Parathyroid adenoma (tissue), 2 donors: ENCODE data around the gene TMEM130.

Experiments
- H2AFZ ChIP-seq: fragments of 300-600 bp; sonication (generic); one replicate; pipeline ENCODE4 v1.7.0; 2017; ENCODE audit warnings: antibody characterized with exemption, mild to moderate bottlenecking
- H3K27ac ChIP-seq: fragments of 300-600 bp; sonication (generic); one replicate; pipeline ENCODE4 v1.7.0; 2017
- H3K27me3 ChIP-seq: fragments of 300-600 bp; sonication (generic); one replicate; pipeline ENCODE4 v1.7.0; 2017; ENCODE audit warnings: low read length; ENCODE audit not compliant: control insufficient read depth, insufficient read depth
- H3K36me3 ChIP-seq: fragments of 300-600 bp; sonication (generic); one replicate; pipeline ENCODE4 v1.7.0; 2017; ENCODE audit warnings: low read length; ENCODE audit not compliant: control insufficient read depth, insufficient read depth
- H3K4me1 ChIP-seq: fragments of 300-600 bp; sonication (generic); one replicate; pipeline ENCODE4 v1.7.0; 2017; ENCODE audit warnings: control low read depth
- H3K4me2 ChIP-seq: fragments of 300-600 bp; sonication (generic); one replicate; pipeline ENCODE4 v1.7.0; 2017; ENCODE audit warnings: low read length
- H3K4me3 ChIP-seq: fragments of 300-600 bp; sonication (generic); one replicate; pipeline ENCODE4 v1.7.0; 2017; ENCODE audit warnings: low read depth, low read length
- H3K79me2 ChIP-seq: fragments of 300-600 bp; sonication (generic); one replicate; pipeline ENCODE4 v1.7.0; 2017; ENCODE audit warnings: control low read depth
- H3K9ac ChIP-seq: fragments of 300-600 bp; sonication (generic); one replicate; pipeline ENCODE4 v1.7.0; 2017; ENCODE audit warnings: mild to moderate bottlenecking
- H3K9me3 ChIP-seq: fragments of 300-600 bp; sonication (generic); one replicate; pipeline ENCODE4 v1.7.0; 2017; ENCODE audit warnings: low read length; ENCODE audit not compliant: control insufficient read depth
- TF ChIP-seq, protein P1 (sequence below): fragments of 300-600 bp; sonication (generic); IDR thresholded peaks from one replicate; pipeline ENCODE4 v1.7.0; 2017; ENCODE audit warnings: antibody characterized with exemption, mild to moderate bottlenecking
- donor health status: primary hyperparathyroidism.

TMEM130 gene

GRCh38 chr7:98903246-98903645, 33.4 kb upstream of the TMEM130 start:
- no peak overlapping the region for H3K4me3 ChIP-seq
- H3K9ac ChIP-seq, result no peak overlapping the region
- no peaks in the 10 kb centered on the region for H3K79me2 ChIP-seq
- H3K4me1 ChIP-seq, result peaks cover 3% of the 10 kb centered on the region
- TF ChIP-seq, protein P1, sequence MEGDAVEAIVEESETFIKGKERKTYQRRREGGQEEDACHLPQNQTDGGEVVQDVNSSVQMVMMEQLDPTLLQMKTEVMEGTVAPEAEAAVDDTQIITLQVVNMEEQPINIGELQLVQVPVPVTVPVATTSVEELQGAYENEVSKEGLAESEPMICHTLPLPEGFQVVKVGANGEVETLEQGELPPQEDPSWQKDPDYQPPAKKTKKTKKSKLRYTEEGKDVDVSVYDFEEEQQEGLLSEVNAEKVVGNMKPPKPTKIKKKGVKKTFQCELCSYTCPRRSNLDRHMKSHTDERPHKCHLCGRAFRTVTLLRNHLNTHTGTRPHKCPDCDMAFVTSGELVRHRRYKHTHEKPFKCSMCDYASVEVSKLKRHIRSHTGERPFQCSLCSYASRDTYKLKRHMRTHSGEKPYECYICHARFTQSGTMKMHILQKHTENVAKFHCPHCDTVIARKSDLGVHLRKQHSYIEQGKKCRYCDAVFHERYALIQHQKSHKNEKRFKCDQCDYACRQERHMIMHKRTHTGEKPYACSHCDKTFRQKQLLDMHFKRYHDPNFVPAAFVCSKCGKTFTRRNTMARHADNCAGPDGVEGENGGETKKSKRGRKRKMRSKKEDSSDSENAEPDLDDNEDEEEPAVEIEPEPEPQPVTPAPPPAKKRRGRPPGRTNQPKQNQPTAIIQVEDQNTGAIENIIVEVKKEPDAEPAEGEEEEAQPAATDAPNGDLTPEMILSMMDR, result no peak
- no peaks in the 10 kb centered on the region for H3K36me3 ChIP-seq
- H3K9me3 ChIP-seq, result no peaks in the 10 kb centered on the region
- H3K27ac ChIP-seq, result no peak overlapping the region
- H2AFZ ChIP-seq, result no peak overlapping the region
- H3K4me2 ChIP-seq, result no peak overlapping the region
- no peaks in the 10 kb centered on the region for H3K27me3 ChIP-seq

GRCh38 chr7:98902523-98902922, 32.7 kb upstream of the TMEM130 start:
- Histone ChIP-seq H3K27ac (no peak overlapping the region), H3K27me3 (no peaks in the 10 kb centered on the region), H3K79me2 (no peaks in the 10 kb centered on the region), H3K9ac (no peak overlapping the region), H3K4me2 (no peak overlapping the region), H3K36me3 (no peaks in the 10 kb centered on the region), H3K4me3 (no peak overlapping the region), H3K9me3 (no peaks in the 10 kb centered on the region), H2AFZ (no peak overlapping the region), H3K4me1 (peaks cover 3% of the 10 kb centered on the region)
- TF ChIP-seq, protein P1, result no peak

DNA sequence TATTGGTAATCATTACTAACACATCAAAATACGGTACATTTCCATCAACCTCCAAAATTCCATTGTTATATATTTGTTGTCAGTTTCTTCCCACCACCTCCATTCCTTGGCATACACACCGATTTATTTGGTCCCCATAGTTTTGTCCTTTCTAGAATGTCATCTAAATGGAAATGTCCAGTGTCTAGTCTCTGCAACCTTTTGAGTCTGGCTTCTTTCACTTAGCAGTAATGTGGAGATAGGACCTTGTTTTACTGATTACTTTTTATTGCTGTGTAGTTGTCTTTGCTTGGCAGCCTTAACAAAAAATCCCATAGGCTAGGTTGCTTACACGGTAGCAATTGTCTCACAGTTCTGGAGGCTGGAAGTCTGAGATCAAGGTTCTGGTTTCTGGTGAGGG, 31.0 kb upstream of the TMEM130 start:
- TF ChIP-seq, protein P1, result no peak
- Histone ChIP-seq H3K36me3 (no peaks in the 10 kb centered on the region), H3K9ac (no peak overlapping the region), H3K27me3 (no peaks in the 10 kb centered on the region), H3K4me3 (no peak overlapping the region), H3K79me2 (peaks cover 5% of the 10 kb centered on the region), H3K4me2 (no peak overlapping the region), H3K9me3 (no peaks in the 10 kb centered on the region), H2AFZ (no peak overlapping the region), H3K4me1 (peaks cover 3% of the 10 kb centered on the region), H3K27ac (no peak overlapping the region)

- H3K79me2 ChIP-seq, result peaks cover 5% of the 10 kb centered on the region
These were observed 30.0 kb upstream of the TMEM130 start for GRCh38 chr7:98899816-98900215.

DNA sequence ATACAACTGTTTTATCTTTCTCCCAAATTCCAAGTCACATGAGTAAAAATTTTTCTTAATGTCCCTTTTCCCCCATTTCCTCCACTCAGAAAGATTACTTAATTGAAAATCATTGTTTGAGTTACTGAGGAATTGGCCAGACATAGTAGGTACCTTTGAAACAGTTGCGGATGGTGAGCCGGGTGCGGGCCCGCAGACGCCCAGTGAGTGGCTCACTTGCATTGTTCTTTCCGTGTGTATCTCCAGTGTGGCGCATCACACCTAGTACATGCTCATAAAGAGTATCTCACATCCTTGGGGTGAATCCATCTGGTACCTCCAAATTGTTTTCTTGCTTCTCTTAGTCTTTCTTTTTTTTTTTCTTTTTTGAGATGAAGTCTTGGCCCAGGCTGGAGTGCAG, 22.8 kb upstream of the TMEM130 start:
- Histone ChIP-seq H3K36me3 (no peaks in the 10 kb centered on the region), H3K79me2 (peaks cover 5% of the 10 kb centered on the region), H3K4me1 (no peaks in the 10 kb centered on the region), H3K9me3 (no peaks in the 10 kb centered on the region), H3K27me3 (no peaks in the 10 kb centered on the region), H3K27ac (no peak overlapping the region), H3K9ac (no peak overlapping the region), H3K4me3 (no peak overlapping the region), H3K4me2 (no peak overlapping the region), H2AFZ (no peak overlapping the region)
- TF ChIP-seq, protein P1, result no peak

More at GRCh38 chr7:98899816-98900215, 30.0 kb upstream of the TMEM130 start:
- peaks cover 3% of the 10 kb centered on the region for H3K4me1 ChIP-seq
- no peak overlapping the region for H2AFZ ChIP-seq
- H3K27me3 ChIP-seq, result no peaks in the 10 kb centered on the region
- no peak overlapping the region for H3K9ac ChIP-seq
- H3K4me3 ChIP-seq, result no peak overlapping the region
- H3K4me2 ChIP-seq, result no peak overlapping the region
- TF ChIP-seq, protein P1, result no peak
- no peak overlapping the region for H3K27ac ChIP-seq
- no peaks in the 10 kb centered on the region for H3K9me3 ChIP-seq
- no peaks in the 10 kb centered on the region for H3K36me3 ChIP-seq
